ENCODE results near the gene MLXIPL. TPM values are rescaled to one million over a fixed set of nuclear protein-coding genes. Genes with fewer than 3 reads are reported as not detected.
"Not testable (repeated sequence)": the region's sequence is repeated elsewhere in the genome, so short reads cannot be mapped to it uniquely, and the experiment has no call there.

MLXIPL gene
- polyA plus RNA-seq, 2 donors = 2.5 to 4.5 TPM

DNA sequence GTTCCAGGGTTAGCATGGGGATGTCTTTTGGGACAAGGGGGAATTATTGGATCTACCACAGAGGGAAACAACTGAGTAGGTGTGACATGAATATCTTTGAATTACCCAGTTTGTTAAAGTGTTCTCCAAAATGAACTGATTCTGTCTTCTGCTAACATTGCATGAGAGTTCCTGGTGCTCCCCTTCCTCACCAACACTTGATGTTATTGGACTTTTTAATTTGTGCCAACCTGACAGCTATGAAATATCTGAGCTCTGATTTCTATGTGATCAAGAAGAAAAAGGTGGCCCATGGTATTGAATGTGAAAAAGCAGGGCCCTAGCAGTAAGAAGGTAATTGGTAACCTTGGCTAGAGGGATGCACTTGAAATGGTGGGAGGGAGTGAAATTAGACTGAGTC, 38.7 kb upstream of the MLXIPL start:
- Histone ChIP-seq H3K27me3 (ENCODE audit: control insufficient read depth in 1 of 2, insufficient read depth in 2 of 2, low read length in 2 of 2) (peaks cover 0 to 2% of the 10 kb centered on the region in 2 donors), H3K9me3 (ENCODE audit: control insufficient read depth in 2 of 2, insufficient read depth in 1 of 2, low read depth in 1 of 2, low read length in 1 of 2) (no peaks in the 10 kb centered on the region)

DNA sequence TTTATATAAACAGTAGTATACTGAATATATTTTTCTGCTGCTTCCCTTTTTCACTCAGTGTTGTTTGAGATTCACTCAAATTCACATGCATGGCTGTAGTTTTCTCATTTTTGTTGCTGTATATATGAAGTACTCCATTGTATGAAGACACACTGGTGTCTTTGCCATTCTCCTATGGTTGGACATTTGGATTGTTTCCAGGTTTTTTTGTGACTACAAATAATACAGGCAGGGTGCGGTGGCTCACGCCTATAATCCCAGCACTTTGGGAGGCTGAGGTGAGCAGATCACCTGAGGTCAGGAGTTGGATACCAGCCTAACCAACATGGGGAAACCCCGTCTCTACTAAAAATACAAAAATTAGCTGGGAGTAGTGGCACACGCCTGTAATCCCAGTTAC, 36.3 kb upstream of the MLXIPL start:
- H3K36me3 ChIP-seq (ENCODE audit: control insufficient read depth in 2 of 2, insufficient read depth in 2 of 2, low read length in 1 of 2); H3K4me1 ChIP-seq (ENCODE audit: control insufficient read depth in 2 of 2, insufficient read depth in 2 of 2, low read length in 1 of 2); H3K4me3 ChIP-seq (ENCODE audit: low read depth in 1 of 2, low read length in 2 of 2); H3K27me3 ChIP-seq (ENCODE audit: control insufficient read depth in 1 of 2, insufficient read depth in 2 of 2, low read length in 2 of 2); H3K9me3 ChIP-seq (ENCODE audit: control insufficient read depth in 2 of 2, insufficient read depth in 1 of 2, low read depth in 1 of 2, low read length in 1 of 2); H3K27ac ChIP-seq (ENCODE audit: low read depth in 2 of 2, low read length in 1 of 2): not testable (repeated sequence)
- WGBS, 2 donors = 41 to 46% methylated on average over 4 of the region's 4 CpGs

More for the DNA sequence above, 38.7 kb upstream of the MLXIPL start:
- no peak overlapping the region for H3K27ac ChIP-seq (ENCODE audit: low read depth in 2 of 2, low read length in 1 of 2)
- H3K4me3 ChIP-seq (ENCODE audit: low read depth in 1 of 2, low read length in 2 of 2) = no peak overlapping the region
- peaks cover 0 to 2% of the 10 kb centered on the region in 2 donors for H3K4me1 ChIP-seq (ENCODE audit: control insufficient read depth in 2 of 2, insufficient read depth in 2 of 2, low read length in 1 of 2)
- H3K36me3 ChIP-seq (ENCODE audit: control insufficient read depth in 2 of 2, insufficient read depth in 2 of 2, low read length in 1 of 2) = no peaks in the 10 kb centered on the region

DNA sequence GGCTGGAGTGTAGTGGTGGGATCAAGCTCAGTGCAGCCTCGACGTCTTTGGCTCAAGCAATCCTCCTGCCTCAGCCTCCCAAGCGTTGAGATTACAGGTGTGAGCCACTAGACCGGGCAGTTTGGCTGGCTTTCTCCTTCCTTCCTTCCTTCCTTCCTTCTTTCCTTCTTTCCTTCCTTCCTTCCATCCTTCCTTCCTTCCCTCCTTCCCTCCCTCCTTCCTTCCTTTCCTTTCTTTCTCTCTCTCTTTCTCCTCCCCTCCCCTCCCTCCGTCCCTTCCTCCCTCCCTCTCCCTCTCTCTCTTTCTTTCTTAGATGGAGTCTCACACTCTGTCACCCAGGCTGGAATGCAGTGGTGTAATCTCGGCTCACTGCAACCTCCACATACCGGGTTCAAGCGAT, 35.7 kb upstream of the MLXIPL start:
- H3K4me1 ChIP-seq (ENCODE audit: control insufficient read depth in 2 of 2, insufficient read depth in 2 of 2, low read length in 1 of 2) = no peaks in the 10 kb centered on the region
- no peak overlapping the region for H3K27ac ChIP-seq (ENCODE audit: low read depth in 2 of 2, low read length in 1 of 2)

DNA sequence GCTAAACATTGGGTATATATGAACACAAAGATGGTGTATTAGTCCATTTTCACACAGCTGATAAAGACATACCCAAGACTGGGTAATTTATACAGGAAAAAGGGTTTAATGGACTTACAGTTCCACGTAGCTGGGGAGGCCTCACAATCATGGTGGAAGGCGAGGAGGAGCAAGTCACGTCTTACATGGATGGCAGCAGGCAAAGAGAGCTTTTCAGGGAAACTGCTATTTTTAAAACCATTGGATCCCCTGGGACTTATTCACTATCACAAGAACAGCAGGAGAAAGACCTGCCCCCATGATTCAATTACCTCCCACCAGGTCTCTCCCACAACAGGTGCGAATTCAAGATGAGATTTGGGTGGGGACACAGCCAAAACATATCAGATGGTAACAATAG, 31.0 kb upstream of the MLXIPL start:
- H3K4me1 ChIP-seq (ENCODE audit: control insufficient read depth in 2 of 2, insufficient read depth in 2 of 2, low read length in 1 of 2); H3K36me3 ChIP-seq (ENCODE audit: control insufficient read depth in 2 of 2, insufficient read depth in 2 of 2, low read length in 1 of 2); H3K27me3 ChIP-seq (ENCODE audit: control insufficient read depth in 1 of 2, insufficient read depth in 2 of 2, low read length in 2 of 2); H3K27ac ChIP-seq (ENCODE audit: low read depth in 2 of 2, low read length in 1 of 2); H3K4me3 ChIP-seq (ENCODE audit: low read depth in 1 of 2, low read length in 2 of 2); H3K9me3 ChIP-seq (ENCODE audit: control insufficient read depth in 2 of 2, insufficient read depth in 1 of 2, low read depth in 1 of 2, low read length in 1 of 2): not testable (repeated sequence)
- WGBS, 2 donors = 86 to 87% methylated on average over 4 of the region's 4 CpGs

More for the DNA sequence above, 35.7 kb upstream of the MLXIPL start:
- no peaks in the 10 kb centered on the region for H3K9me3 ChIP-seq (ENCODE audit: control insufficient read depth in 2 of 2, insufficient read depth in 1 of 2, low read depth in 1 of 2, low read length in 1 of 2)
- H3K4me3 ChIP-seq (ENCODE audit: low read depth in 1 of 2, low read length in 2 of 2) = no peak overlapping the region
- H3K36me3 ChIP-seq (ENCODE audit: control insufficient read depth in 2 of 2, insufficient read depth in 2 of 2, low read length in 1 of 2) = no peaks in the 10 kb centered on the region
- peaks cover 0 to 2% of the 10 kb centered on the region in 2 donors for H3K27me3 ChIP-seq (ENCODE audit: control insufficient read depth in 1 of 2, insufficient read depth in 2 of 2, low read length in 2 of 2)
- WGBS, 2 donors = 68% methylated on average over 8 of the region's 8 CpGs

DNA sequence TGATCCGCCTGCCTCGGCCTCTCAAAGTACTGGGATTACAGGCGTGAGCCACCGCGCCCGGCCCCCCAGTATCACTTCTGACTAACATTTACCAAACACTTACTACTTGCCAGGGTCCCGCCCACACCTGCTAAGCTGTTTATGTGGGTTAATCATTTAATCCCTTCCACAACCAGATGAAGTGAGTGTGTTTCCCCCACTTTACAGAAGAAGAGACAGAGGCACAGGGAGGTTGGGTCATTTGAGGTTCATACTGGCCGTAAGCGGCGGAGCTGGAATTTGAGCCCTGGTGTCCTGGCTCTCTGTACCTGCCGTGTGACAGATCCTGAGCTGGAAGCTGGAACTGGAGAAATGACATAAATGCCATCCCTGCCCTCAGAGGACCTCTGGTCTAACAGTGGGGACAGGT, 28.2 kb upstream of the MLXIPL start:
- 52% methylated on average over 11 of the region's 11 CpGs for WGBS, 2 donors

DNA sequence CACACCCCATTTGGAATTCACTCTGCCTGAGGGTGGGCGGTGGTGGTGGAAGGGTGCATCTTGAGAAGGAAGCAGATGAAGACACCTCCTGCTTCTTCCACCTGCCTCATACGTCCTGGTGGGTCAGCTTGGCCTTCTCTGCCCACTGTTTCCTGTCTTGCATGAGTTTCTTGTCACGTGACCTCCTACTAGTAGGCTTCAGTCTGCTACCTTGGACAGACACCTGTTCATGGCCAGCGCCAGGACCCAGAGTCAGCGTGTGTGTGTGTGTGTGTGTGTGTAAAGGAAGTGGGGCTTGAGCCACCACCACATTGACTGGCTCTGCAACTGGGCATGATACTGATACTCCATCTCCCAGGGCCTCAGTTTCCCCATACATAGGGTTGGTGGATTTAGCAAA, 26.2 kb upstream of the MLXIPL start:
- no peaks in the 10 kb centered on the region for H3K9me3 ChIP-seq (ENCODE audit: control insufficient read depth in 2 of 2, insufficient read depth in 1 of 2, low read depth in 1 of 2, low read length in 1 of 2)
- whole genome bisulfite sequencing, 2 donors = 64 to 74% methylated on average over 5 of the region's 5 CpGs
- H3K4me3 ChIP-seq (ENCODE audit: low read depth in 1 of 2, low read length in 2 of 2) = no peak overlapping the region
- no peaks in the 10 kb centered on the region for H3K36me3 ChIP-seq (ENCODE audit: control insufficient read depth in 2 of 2, insufficient read depth in 2 of 2, low read length in 1 of 2)
- H3K27me3 ChIP-seq (ENCODE audit: control insufficient read depth in 1 of 2, insufficient read depth in 2 of 2, low read length in 2 of 2) = peaks cover 0 to 5% of the 10 kb centered on the region in 2 donors
- H3K4me1 ChIP-seq (ENCODE audit: control insufficient read depth in 2 of 2, insufficient read depth in 2 of 2, low read length in 1 of 2) = peaks cover 3% of the 10 kb centered on the region in 2 donors
- H3K27ac ChIP-seq (ENCODE audit: low read depth in 2 of 2, low read length in 1 of 2) = no peak overlapping the region

More for the DNA sequence above, 28.2 kb upstream of the MLXIPL start:
- Histone ChIP-seq H3K36me3 (ENCODE audit: control insufficient read depth in 2 of 2, insufficient read depth in 2 of 2, low read length in 1 of 2) (no peaks in the 10 kb centered on the region), H3K4me3 (ENCODE audit: low read depth in 1 of 2, low read length in 2 of 2) (no peak overlapping the region), H3K4me1 (ENCODE audit: control insufficient read depth in 2 of 2, insufficient read depth in 2 of 2, low read length in 1 of 2) (peaks cover 3% of the 10 kb centered on the region in 2 donors), H3K27me3 (ENCODE audit: control insufficient read depth in 1 of 2, insufficient read depth in 2 of 2, low read length in 2 of 2) (peaks cover 0 to 3% of the 10 kb centered on the region in 2 donors), H3K9me3 (ENCODE audit: control insufficient read depth in 2 of 2, insufficient read depth in 1 of 2, low read depth in 1 of 2, low read length in 1 of 2) (no peaks in the 10 kb centered on the region), H3K27ac (ENCODE audit: low read depth in 2 of 2, low read length in 1 of 2) (no peak overlapping the region)

DNA sequence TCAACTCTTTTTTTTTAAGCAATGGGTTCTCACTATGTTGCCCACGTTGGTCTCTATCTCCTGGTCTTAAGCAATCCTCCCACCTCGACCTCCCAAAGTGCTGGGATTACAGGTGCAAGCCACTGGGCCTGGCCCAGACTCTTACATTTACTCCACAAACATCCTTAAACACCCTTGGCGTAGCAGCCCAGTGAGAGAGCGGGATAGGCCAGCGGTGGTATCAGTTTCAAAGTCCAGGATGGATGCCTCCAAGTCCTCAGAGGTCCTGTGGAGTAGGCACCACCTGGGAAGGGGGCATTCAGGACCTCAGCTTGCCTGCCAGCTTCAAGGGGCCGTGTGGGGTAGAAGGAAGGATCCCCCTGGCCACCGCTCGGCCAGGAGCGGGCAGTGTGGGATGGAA, 25.3 kb upstream of the MLXIPL start:
- Histone ChIP-seq H3K4me3 (ENCODE audit: low read depth in 1 of 2, low read length in 2 of 2) (no peak overlapping the region), H3K36me3 (ENCODE audit: control insufficient read depth in 2 of 2, insufficient read depth in 2 of 2, low read length in 1 of 2) (no peaks in the 10 kb centered on the region), H3K4me1 (ENCODE audit: control insufficient read depth in 2 of 2, insufficient read depth in 2 of 2, low read length in 1 of 2) (peaks cover 3% of the 10 kb centered on the region in 2 donors), H3K27me3 (ENCODE audit: control insufficient read depth in 1 of 2, insufficient read depth in 2 of 2, low read length in 2 of 2) (peaks cover 0 to 5% of the 10 kb centered on the region in 2 donors), H3K9me3 (ENCODE audit: control insufficient read depth in 2 of 2, insufficient read depth in 1 of 2, low read depth in 1 of 2, low read length in 1 of 2) (no peaks in the 10 kb centered on the region), H3K27ac (ENCODE audit: low read depth in 2 of 2, low read length in 1 of 2) (no peak overlapping the region)
- 45 to 56% methylated on average over 9 of the region's 9 CpGs for WGBS, 2 donors

DNA sequence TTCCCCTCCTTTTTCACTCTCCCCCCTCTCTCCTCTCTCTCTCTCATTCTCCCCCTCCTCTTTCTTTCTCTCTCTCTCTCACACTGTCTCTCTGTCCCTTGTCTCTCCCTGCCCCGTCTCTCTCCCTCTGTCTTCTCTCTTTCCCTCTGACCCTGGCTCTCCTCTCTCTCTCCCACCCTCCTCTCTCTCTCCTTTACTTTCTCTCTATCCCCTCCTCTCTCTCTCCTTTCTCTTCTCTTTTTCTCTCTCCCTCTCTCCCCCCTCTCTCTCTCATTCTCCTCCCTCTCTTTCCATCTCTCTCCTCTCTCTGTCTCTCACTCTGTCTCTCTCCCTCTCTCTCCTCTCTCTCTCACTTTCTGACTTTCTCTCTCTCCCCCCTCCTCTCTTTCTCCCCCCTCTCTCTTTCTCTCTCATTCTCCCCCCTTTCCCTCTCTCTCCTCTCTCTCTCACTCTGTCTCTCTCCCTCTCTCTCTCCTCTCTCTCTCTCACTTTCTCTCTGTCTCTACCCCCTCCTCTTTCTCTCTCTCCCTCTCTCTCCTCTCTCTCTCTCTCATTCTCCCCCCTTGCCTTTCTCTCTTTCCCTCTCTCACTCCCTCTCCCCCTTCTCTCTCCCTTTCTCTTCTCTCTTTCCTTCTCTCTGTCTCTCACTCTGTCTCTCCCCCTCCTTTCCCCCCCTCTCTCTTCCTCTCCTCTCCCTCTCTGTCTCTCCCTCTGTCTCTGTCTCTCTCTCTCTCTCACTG, 24.4 kb upstream of the MLXIPL start:
- Histone ChIP-seq H3K27me3 (ENCODE audit: control insufficient read depth in 1 of 2, insufficient read depth in 2 of 2, low read length in 2 of 2) (peaks cover 0 to 5% of the 10 kb centered on the region in 2 donors), H3K36me3 (ENCODE audit: control insufficient read depth in 2 of 2, insufficient read depth in 2 of 2, low read length in 1 of 2) (no peaks in the 10 kb centered on the region), H3K4me1 (ENCODE audit: control insufficient read depth in 2 of 2, insufficient read depth in 2 of 2, low read length in 1 of 2) (peaks cover 3% of the 10 kb centered on the region in 2 donors), H3K4me3 (ENCODE audit: low read depth in 1 of 2, low read length in 2 of 2) (no peak overlapping the region), H3K9me3 (ENCODE audit: control insufficient read depth in 2 of 2, insufficient read depth in 1 of 2, low read depth in 1 of 2, low read length in 1 of 2) (no peaks in the 10 kb centered on the region), H3K27ac (ENCODE audit: low read depth in 2 of 2, low read length in 1 of 2) (no peak overlapping the region)
- 44 to 50% methylated on average over 1 of the region's 1 CpG for WGBS, 2 donors

DNA sequence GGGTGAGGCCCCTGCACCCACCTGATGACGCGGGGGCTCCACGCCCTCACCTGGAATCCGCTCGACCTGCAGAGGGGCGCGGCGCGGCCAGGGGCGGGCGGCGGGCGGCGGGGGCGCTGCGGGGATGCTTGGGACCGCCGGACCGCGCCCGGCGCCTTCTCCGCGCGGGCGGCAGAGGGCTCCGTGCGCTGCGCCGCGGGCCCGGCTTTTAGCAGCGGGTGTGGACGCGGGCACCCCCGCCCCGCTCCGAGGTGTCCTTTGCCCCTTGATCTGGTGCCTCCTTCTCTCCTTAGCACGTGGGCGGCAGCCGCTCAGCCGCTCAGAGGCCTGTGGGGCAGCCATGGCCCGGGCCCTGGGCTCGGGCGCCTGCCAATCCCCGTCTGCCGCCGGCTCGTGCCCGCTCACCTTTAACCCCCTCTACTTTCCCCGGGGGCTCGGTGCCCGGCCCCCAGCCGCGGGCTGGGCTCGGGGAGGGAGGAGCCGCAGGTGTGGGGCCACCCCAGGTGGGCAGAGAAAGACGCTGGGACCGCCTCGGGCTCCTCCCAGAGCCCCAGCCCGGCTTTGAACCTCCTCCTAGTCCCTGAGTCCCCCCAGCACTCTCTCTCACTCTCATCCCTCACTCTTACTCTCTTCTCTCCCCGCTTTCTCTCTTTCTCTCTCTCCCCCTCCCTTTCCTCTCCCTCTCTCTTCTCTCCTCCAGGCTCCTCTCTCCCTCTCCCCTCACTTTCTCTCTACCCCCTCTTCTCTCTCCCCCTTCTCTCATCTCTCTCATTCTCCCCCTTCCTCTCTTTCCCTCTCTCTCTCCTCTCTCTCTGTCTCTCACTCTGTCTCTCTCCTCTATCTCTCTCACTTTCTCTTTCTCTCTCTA, 23.6 kb upstream of the MLXIPL start:
- no peak overlapping the region for H3K27ac ChIP-seq (ENCODE audit: low read depth in 2 of 2, low read length in 1 of 2)
- no peaks in the 10 kb centered on the region for H3K9me3 ChIP-seq (ENCODE audit: control insufficient read depth in 2 of 2, insufficient read depth in 1 of 2, low read depth in 1 of 2, low read length in 1 of 2)
- H3K27me3 ChIP-seq (ENCODE audit: control insufficient read depth in 1 of 2, insufficient read depth in 2 of 2, low read length in 2 of 2) = peaks cover 0 to 5% of the 10 kb centered on the region in 2 donors
- 1 to 5% methylated on average over 25 to 62 of the region's 62 CpGs for WGBS, 2 donors
- H3K4me3 ChIP-seq (ENCODE audit: low read depth in 1 of 2, low read length in 2 of 2) = peak overlapping the region in 1 of 2 donors; percentile 36
- no peaks in the 10 kb centered on the region for H3K36me3 ChIP-seq (ENCODE audit: control insufficient read depth in 2 of 2, insufficient read depth in 2 of 2, low read length in 1 of 2)
- peaks cover 3% of the 10 kb centered on the region in 2 donors for H3K4me1 ChIP-seq (ENCODE audit: control insufficient read depth in 2 of 2, insufficient read depth in 2 of 2, low read length in 1 of 2)

Data from esophagus (tissue), 2 donors.